ENCODE results near the gene DYNC1H1.

DYNC1H1 gene

GRCh38 chr14:101972126-101972866 is 7.9 kb downstream of the DYNC1H1 start:
- peak overlapping the region; percentile 15; the same call in 1 of the 2 replicates for H3K4me2 ChIP-seq (ENCODE audit: low read length)
- H4K20me1 ChIP-seq (ENCODE audit: control insufficient read depth, insufficient read depth, low read depth, low read length): no peaks in the 10 kb centered on the region
- H3F3A ChIP-seq (ENCODE audit: control insufficient read depth, insufficient read depth): peaks cover 10% of the 10 kb centered on the region
- H3K4me3 ChIP-seq (ENCODE audit: low read length): no peak overlapping the region
- H3K36me3 ChIP-seq (ENCODE audit: control insufficient read depth, low read length): peaks cover 42% of the 10 kb centered on the region
- no peaks in the 10 kb centered on the region for H3K9me3 ChIP-seq (ENCODE audit: control insufficient read depth, insufficient read depth, low read length)
- no peaks in the 10 kb centered on the region for H3K9me2 ChIP-seq (replicated peaks; ENCODE audit: control insufficient read depth, low read length)
- H3K4me1 ChIP-seq (ENCODE audit: control insufficient read depth, low read length): peaks cover 52% of the 10 kb centered on the region
- peaks cover 95% of the 10 kb centered on the region for H3K79me2 ChIP-seq (ENCODE audit: control insufficient read depth, low read length)
- no peak overlapping the region for H3K27ac ChIP-seq (ENCODE audit: low read depth, low read length)
- TF ChIP-seq CTCF (IDR thresholded peaks at IDR 0.05; ENCODE audit: low read depth, low read length, poor library complexity, severe bottlenecking) (no peak), EZH2phosphoT487 (IDR thresholded peaks at IDR 0.05; ENCODE audit: borderline replicate concordance, low read length) (no peak)
- H3K27me3 ChIP-seq (ENCODE audit: control insufficient read depth, low read length): no peaks in the 10 kb centered on the region

- H3K36me3 ChIP-seq (ENCODE audit: control insufficient read depth, low read length): peaks cover 42% of the 10 kb centered on the region
- no peaks in the 10 kb centered on the region for H3K9me2 ChIP-seq (replicated peaks; ENCODE audit: control insufficient read depth, low read length)
- no peaks in the 10 kb centered on the region for H3K27me3 ChIP-seq (ENCODE audit: control insufficient read depth, low read length)
- H3K4me2 ChIP-seq (ENCODE audit: low read length): no peak overlapping the region
- peaks cover 87% of the 10 kb centered on the region for H3K79me2 ChIP-seq (ENCODE audit: control insufficient read depth, low read length)
- no peak overlapping the region for H3K4me3 ChIP-seq (ENCODE audit: low read length)
- TF ChIP-seq EZH2phosphoT487 (IDR thresholded peaks at IDR 0.05; ENCODE audit: borderline replicate concordance, low read length) (no peak), CTCF (IDR thresholded peaks at IDR 0.05; ENCODE audit: low read depth, low read length, poor library complexity, severe bottlenecking) (no peak)
- peaks cover 42% of the 10 kb centered on the region for H3K4me1 ChIP-seq (ENCODE audit: control insufficient read depth, low read length)
- no peaks in the 10 kb centered on the region for H3K9me3 ChIP-seq (ENCODE audit: control insufficient read depth, insufficient read depth, low read length)
- peaks cover 6% of the 10 kb centered on the region for H3F3A ChIP-seq (ENCODE audit: control insufficient read depth, insufficient read depth)
- no peaks in the 10 kb centered on the region for H4K20me1 ChIP-seq (ENCODE audit: control insufficient read depth, insufficient read depth, low read depth, low read length)
- no peak overlapping the region for H3K27ac ChIP-seq (ENCODE audit: low read depth, low read length)
Observed at GRCh38 chr14:101973356-101973755, 9.0 kb downstream of the DYNC1H1 start.

GRCh38 chr14:101975231-101975630 is 10.9 kb downstream of the DYNC1H1 start:
- Histone ChIP-seq H3K9me3 (ENCODE audit: control insufficient read depth, insufficient read depth, low read length) (no peaks in the 10 kb centered on the region), H3K4me3 (ENCODE audit: low read length) (no peak overlapping the region), H4K20me1 (ENCODE audit: control insufficient read depth, insufficient read depth, low read depth, low read length) (no peaks in the 10 kb centered on the region), H3K9me2 (replicated peaks; ENCODE audit: control insufficient read depth, low read length) (no peaks in the 10 kb centered on the region), H3K27ac (ENCODE audit: low read depth, low read length) (no peak overlapping the region), H3K4me1 (ENCODE audit: control insufficient read depth, low read length) (peaks cover 29% of the 10 kb centered on the region), H3K4me2 (ENCODE audit: low read length) (no peak overlapping the region), H3K79me2 (ENCODE audit: control insufficient read depth, low read length) (peaks cover 75% of the 10 kb centered on the region), H3K27me3 (ENCODE audit: control insufficient read depth, low read length) (no peaks in the 10 kb centered on the region), H3F3A (ENCODE audit: control insufficient read depth, insufficient read depth) (peaks cover 8% of the 10 kb centered on the region; the same call in 1 of the 2 replicates), H3K36me3 (ENCODE audit: control insufficient read depth, low read length) (peaks cover 57% of the 10 kb centered on the region)
- TF ChIP-seq CTCF (IDR thresholded peaks at IDR 0.05; ENCODE audit: low read depth, low read length, poor library complexity, severe bottlenecking) (no peak), EZH2phosphoT487 (IDR thresholded peaks at IDR 0.05; ENCODE audit: borderline replicate concordance, low read length) (no peak)
